DND-41 (cell line): Measurements from ENCODE around the gene AP3D1.
A peak's percentile ranks its signal among the peaks of the same experiment; 100 is the strongest.

Source experiments
- ATAC-seq: fragments of 200-7000 bp; cut with Tn5 transposase; 3 replicates; pipeline ENCODE4 v1.9.1; 2021; ENCODE audit warnings: low read depth; ENCODE audit not compliant: insufficient read depth
- DNase-seq: peaks from one replicate; pipeline ENCODE4 v3.0.0-alpha.2; 2020
- H2AFZ ChIP-seq: 2 replicates; pipeline ENCODE4 v1.6.0; 2012; ENCODE audit warnings: low read depth, low read length
- H3K27ac ChIP-seq: 2 replicates; pipeline ENCODE4 v1.5.1; 2012; ENCODE audit warnings: low read length, inconsistent platforms
- H3K27me3 ChIP-seq: fragments of 200-600 bp; sonication (generic); 2 replicates; pipeline ENCODE4 v1.6.0; 2012; ENCODE audit warnings: low read length, mild to moderate bottlenecking, inconsistent platforms; ENCODE audit not compliant: insufficient read depth, poor library complexity
- H3K36me3 ChIP-seq: 2 replicates; pipeline ENCODE4 v1.5.1; 2012; ENCODE audit warnings: low read length, inconsistent platforms; ENCODE audit not compliant: insufficient read depth
- H3K4me1 ChIP-seq: 2 replicates; pipeline ENCODE4 v1.5.1; 2012; ENCODE audit warnings: mild to moderate bottlenecking, low read length; ENCODE audit not compliant: insufficient read depth
- H3K4me2 ChIP-seq: 2 replicates; pipeline ENCODE4 v1.6.0; 2012; ENCODE audit warnings: mild to moderate bottlenecking, moderate library complexity, low read length, inconsistent platforms; ENCODE audit not compliant: insufficient read depth
- H3K4me3 ChIP-seq, 2 experiments: fragments of 200-600 bp in 1 of 2; shearing (Covaris generic) in 1 of 2; 2 replicates each; pipeline ENCODE4 v1.5.1; 2012 to 2016; ENCODE audit warnings: inconsistent platforms in 2 of 2, low read length in 2 of 2, mild to moderate bottlenecking in 2 of 2, low read depth in 1 of 2, moderate library complexity in 1 of 2
- H3K79me2 ChIP-seq: 2 replicates; pipeline ENCODE4 v1.6.0; 2012; ENCODE audit warnings: low read length, inconsistent platforms; ENCODE audit not compliant: insufficient read depth
- H3K9ac ChIP-seq: 2 replicates; pipeline ENCODE4 v1.6.0; 2012; ENCODE audit warnings: low read depth, mild to moderate bottlenecking, inconsistent platforms, low read length, moderate library complexity
- H3K9me3 ChIP-seq: 2 replicates; pipeline ENCODE4 v1.5.1; 2012; ENCODE audit warnings: low read length, moderate library complexity, mild to moderate bottlenecking, inconsistent platforms; ENCODE audit not compliant: insufficient read depth, severe bottlenecking
- H4K20me1 ChIP-seq: 2 replicates; pipeline ENCODE4 v1.6.0; 2012; ENCODE audit warnings: low read length; ENCODE audit not compliant: insufficient read depth
- CTCF ChIP-seq: IDR thresholded peaks from 2 replicates; pipeline ENCODE4 v1.5.1; 2012; ENCODE audit warnings: borderline replicate concordance, low read length, moderate library complexity, mild to moderate bottlenecking; ENCODE audit not compliant: poor library complexity, severe bottlenecking; ENCODE audit errors: extremely low read depth
- EZH2 ChIP-seq: IDR thresholded peaks from 3 replicates; pipeline ENCODE4 v1.6.1; 2012; ENCODE audit warnings: borderline replicate concordance, low read depth, mild to moderate bottlenecking, moderate library complexity, low read length, inconsistent platforms; ENCODE audit not compliant: severe bottlenecking

The AP3D1 gene

GRCh38 chr19:2084993-2085720, 66.2 kb downstream of the AP3D1 start:
- Histone ChIP-seq H2AFZ (no peak overlapping the region), H3K4me1 (peaks cover 97% of the 10 kb centered on the region), H3K27me3 (no peaks in the 10 kb centered on the region), H3K9ac (peak overlapping the region; percentile 86), H3K9me3 (no peaks in the 10 kb centered on the region), H3K79me2 (peaks cover 87% of the 10 kb centered on the region), H3K4me3 (peak overlapping the region; percentile 34 to 67), H3K27ac (peak overlapping the region; percentile 95), H4K20me1 (peaks cover 35% of the 10 kb centered on the region), H3K36me3 (peaks cover 55% of the 10 kb centered on the region), H3K4me2 (peak overlapping the region; percentile 74)
- DNase-seq (peak; percentile 98), ATAC-seq (peak; percentile 69)
- TF ChIP-seq CTCF = no peak
- TF ChIP-seq EZH2 = no peak

- H3K9ac ChIP-seq = peak overlapping the region; percentile 86
- H3K4me3 ChIP-seq = peak overlapping the region; percentile 34 to 67
- peak overlapping the region; percentile 95 for H3K27ac ChIP-seq
Observed at GRCh38 chr19:2083174-2083854, 68.1 kb downstream of the AP3D1 start.

GRCh38 chr19:2081873-2082810, 69.2 kb downstream of the AP3D1 start:
- TF ChIP-seq EZH2 (no peak), CTCF (no peak)
- DNase-seq = no peak
- Histone ChIP-seq H3K27me3 (no peaks in the 10 kb centered on the region), H3K36me3 (peaks cover 75% of the 10 kb centered on the region), H3K9me3 (no peaks in the 10 kb centered on the region), H3K4me1 (peaks cover 85% of the 10 kb centered on the region), H3K27ac (peak overlapping the region; percentile 95), H3K79me2 (peaks cover 90% of the 10 kb centered on the region), H3K9ac (peak overlapping the region; percentile 86), H4K20me1 (peaks cover 64% of the 10 kb centered on the region), H3K4me3 (peak overlapping the region; percentile 34 to 67), H2AFZ (no peak overlapping the region), H3K4me2 (peak overlapping the region; percentile 74)
- ATAC-seq = no peak

More at GRCh38 chr19:2083174-2083854, 68.1 kb downstream of the AP3D1 start:
- H3K79me2 ChIP-seq = peaks cover 89% of the 10 kb centered on the region
- H3K9me3 ChIP-seq = no peaks in the 10 kb centered on the region
- peak; percentile 92 for DNase-seq
- H3K4me1 ChIP-seq = peaks cover 92% of the 10 kb centered on the region
- peaks cover 63% of the 10 kb centered on the region for H3K36me3 ChIP-seq
- no peak overlapping the region for H2AFZ ChIP-seq
- no peak for TF ChIP-seq EZH2
- TF ChIP-seq CTCF = no peak
- peak overlapping the region; percentile 74 for H3K4me2 ChIP-seq
- ATAC-seq = peak; percentile 66
- H3K27me3 ChIP-seq = no peaks in the 10 kb centered on the region
- H4K20me1 ChIP-seq = peaks cover 53% of the 10 kb centered on the region
